ENCODE measurements around the gene SDHAF4.
"Not testable (repeated sequence)": the region's sequence is repeated elsewhere in the genome, so short reads cannot be mapped to it uniquely, and the experiment has no call there.

Gene SDHAF4

GRCh38 chr6:70609181-70609580 lies 42.5 kb downstream of the SDHAF4 start:
- H3K79me2 ChIP-seq (ENCODE audit: insufficient read depth, low read length); H3K9me3 ChIP-seq (ENCODE audit: insufficient read depth, low read length); H3K27me3 ChIP-seq (ENCODE audit: low read length); H3F3A ChIP-seq (ENCODE audit: insufficient read depth); H3K4me3 ChIP-seq (ENCODE audit: insufficient read depth, low read length, poor library complexity, severe bottlenecking); H3K9ac ChIP-seq (ENCODE audit: low read length); H3K4me2 ChIP-seq (ENCODE audit: low read depth, low read length, poor library complexity, severe bottlenecking); H3K9me2 ChIP-seq (replicated peaks; ENCODE audit: insufficient read depth, low read length); H4K20me1 ChIP-seq (ENCODE audit: low read depth, low read length); H2AFZ ChIP-seq (ENCODE audit: low read depth, low read length, severe bottlenecking); H3K27ac ChIP-seq (ENCODE audit: low read depth, low read length); H3K36me3 ChIP-seq (ENCODE audit: low read length): not testable (repeated sequence)

- Histone ChIP-seq H3K27me3 (ENCODE audit: low read length) (no peaks in the 10 kb centered on the region), H3K9me2 (replicated peaks; ENCODE audit: insufficient read depth, low read length) (no peaks in the 10 kb centered on the region), H2AFZ (ENCODE audit: low read depth, low read length, severe bottlenecking) (no peak overlapping the region), H3K9me3 (ENCODE audit: insufficient read depth, low read length) (no peaks in the 10 kb centered on the region), H3K27ac (ENCODE audit: low read depth, low read length) (no peak overlapping the region), H3K79me2 (ENCODE audit: insufficient read depth, low read length) (no peaks in the 10 kb centered on the region), H3K4me2 (ENCODE audit: low read depth, low read length, poor library complexity, severe bottlenecking) (no peak overlapping the region), H3K36me3 (ENCODE audit: low read length) (no peaks in the 10 kb centered on the region), H3F3A (ENCODE audit: insufficient read depth) (no peaks in the 10 kb centered on the region), H3K9ac (ENCODE audit: low read length) (no peak overlapping the region), H3K4me3 (ENCODE audit: insufficient read depth, low read length, poor library complexity, severe bottlenecking) (no peak overlapping the region), H4K20me1 (ENCODE audit: low read depth, low read length) (no peaks in the 10 kb centered on the region)
- TF ChIP-seq EZH2phosphoT487 (conservative IDR thresholded peaks at IDR 0.05; ENCODE audit: low read length) (no peak), CTCF (IDR thresholded peaks at IDR 0.05; ENCODE audit: insufficient read depth, low read length, poor library complexity, severe bottlenecking) (no peak)
Measured at GRCh38 chr6:70616728-70617260, 50.1 kb downstream of the SDHAF4 start.

GRCh38 chr6:70620746-70621145 lies 54.0 kb downstream of the SDHAF4 start:
- TF ChIP-seq EZH2phosphoT487 (conservative IDR thresholded peaks at IDR 0.05; ENCODE audit: low read length): no peak
- TF ChIP-seq CTCF (IDR thresholded peaks at IDR 0.05; ENCODE audit: insufficient read depth, low read length, poor library complexity, severe bottlenecking): no peak
- no peaks in the 10 kb centered on the region for H3F3A ChIP-seq (ENCODE audit: insufficient read depth)
- H3K36me3 ChIP-seq (ENCODE audit: low read length): no peaks in the 10 kb centered on the region

GRCh38 chr6:70622461-70622860 lies 55.7 kb downstream of the SDHAF4 start:
- H3K79me2 ChIP-seq (ENCODE audit: insufficient read depth, low read length): no peaks in the 10 kb centered on the region
- no peaks in the 10 kb centered on the region for H3K9me2 ChIP-seq (replicated peaks; ENCODE audit: insufficient read depth, low read length)
- no peaks in the 10 kb centered on the region for H4K20me1 ChIP-seq (ENCODE audit: low read depth, low read length)
- no peaks in the 10 kb centered on the region for H3K27me3 ChIP-seq (ENCODE audit: low read length)
- H3K9ac ChIP-seq (ENCODE audit: low read length): no peak overlapping the region
- H3K4me3 ChIP-seq (ENCODE audit: insufficient read depth, low read length, poor library complexity, severe bottlenecking): no peak overlapping the region
- no peak overlapping the region for H3K4me2 ChIP-seq (ENCODE audit: low read depth, low read length, poor library complexity, severe bottlenecking)
- H2AFZ ChIP-seq (ENCODE audit: low read depth, low read length, severe bottlenecking): no peak overlapping the region
- H3K9me3 ChIP-seq (ENCODE audit: insufficient read depth, low read length): no peaks in the 10 kb centered on the region
- no peaks in the 10 kb centered on the region for H3F3A ChIP-seq (ENCODE audit: insufficient read depth)
- TF ChIP-seq EZH2phosphoT487 (conservative IDR thresholded peaks at IDR 0.05; ENCODE audit: low read length): no peak
- no peaks in the 10 kb centered on the region for H3K36me3 ChIP-seq (ENCODE audit: low read length)
- no peak overlapping the region for H3K27ac ChIP-seq (ENCODE audit: low read depth, low read length)

More at GRCh38 chr6:70620746-70621145, 54.0 kb downstream of the SDHAF4 start:
- H3K4me3 ChIP-seq (ENCODE audit: insufficient read depth, low read length, poor library complexity, severe bottlenecking): no peak overlapping the region
- no peak overlapping the region for H3K9ac ChIP-seq (ENCODE audit: low read length)
- H2AFZ ChIP-seq (ENCODE audit: low read depth, low read length, severe bottlenecking): no peak overlapping the region
- no peaks in the 10 kb centered on the region for H4K20me1 ChIP-seq (ENCODE audit: low read depth, low read length)
- no peak overlapping the region for H3K4me2 ChIP-seq (ENCODE audit: low read depth, low read length, poor library complexity, severe bottlenecking)
- no peaks in the 10 kb centered on the region for H3K79me2 ChIP-seq (ENCODE audit: insufficient read depth, low read length)
- no peaks in the 10 kb centered on the region for H3K9me2 ChIP-seq (replicated peaks; ENCODE audit: insufficient read depth, low read length)
- H3K27me3 ChIP-seq (ENCODE audit: low read length): no peaks in the 10 kb centered on the region
- H3K9me3 ChIP-seq (ENCODE audit: insufficient read depth, low read length): no peaks in the 10 kb centered on the region
- no peak overlapping the region for H3K27ac ChIP-seq (ENCODE audit: low read depth, low read length)

Data from SU-DHL-6 (cell line).